ENCODE data around the gene PRKCH.

PRKCH gene

GRCh38 chr14:61573321-61573720 lies 251.9 kb downstream of the PRKCH start:
- H3K9me3 ChIP-seq (ENCODE audit: insufficient read depth, low read length, severe bottlenecking): no peaks in the 10 kb centered on the region
- DNase-seq (no peak), ATAC-seq (ENCODE audit: insufficient read depth, low read depth) (no peak)
- no peaks in the 10 kb centered on the region for H3K79me2 ChIP-seq (ENCODE audit: insufficient read depth, low read length)
- H3K4me3 ChIP-seq (ENCODE audit: low read depth in 1 of 2, low read length in 2 of 2): no peak overlapping the region
- no peak overlapping the region for H3K27ac ChIP-seq (ENCODE audit: low read length)
- H3K4me1 ChIP-seq (ENCODE audit: insufficient read depth, low read length): peaks cover 35% of the 10 kb centered on the region
- H3K27me3 ChIP-seq (ENCODE audit: insufficient read depth, low read length, poor library complexity): peaks cover 41% of the 10 kb centered on the region
- no peaks in the 10 kb centered on the region for H3K36me3 ChIP-seq (ENCODE audit: insufficient read depth, low read length)
- H4K20me1 ChIP-seq (ENCODE audit: insufficient read depth, low read length): peaks cover 10% of the 10 kb centered on the region; the same call in 1 of the 2 replicates
- H3K4me2 ChIP-seq (ENCODE audit: insufficient read depth, low read length): no peak overlapping the region
- H2AFZ ChIP-seq (ENCODE audit: low read depth, low read length): no peak overlapping the region
- TF ChIP-seq EZH2 (IDR thresholded peaks at IDR 0.05; ENCODE audit: borderline replicate concordance, low read depth, low read length, severe bottlenecking): no peak
- TF ChIP-seq, protein P1, sequence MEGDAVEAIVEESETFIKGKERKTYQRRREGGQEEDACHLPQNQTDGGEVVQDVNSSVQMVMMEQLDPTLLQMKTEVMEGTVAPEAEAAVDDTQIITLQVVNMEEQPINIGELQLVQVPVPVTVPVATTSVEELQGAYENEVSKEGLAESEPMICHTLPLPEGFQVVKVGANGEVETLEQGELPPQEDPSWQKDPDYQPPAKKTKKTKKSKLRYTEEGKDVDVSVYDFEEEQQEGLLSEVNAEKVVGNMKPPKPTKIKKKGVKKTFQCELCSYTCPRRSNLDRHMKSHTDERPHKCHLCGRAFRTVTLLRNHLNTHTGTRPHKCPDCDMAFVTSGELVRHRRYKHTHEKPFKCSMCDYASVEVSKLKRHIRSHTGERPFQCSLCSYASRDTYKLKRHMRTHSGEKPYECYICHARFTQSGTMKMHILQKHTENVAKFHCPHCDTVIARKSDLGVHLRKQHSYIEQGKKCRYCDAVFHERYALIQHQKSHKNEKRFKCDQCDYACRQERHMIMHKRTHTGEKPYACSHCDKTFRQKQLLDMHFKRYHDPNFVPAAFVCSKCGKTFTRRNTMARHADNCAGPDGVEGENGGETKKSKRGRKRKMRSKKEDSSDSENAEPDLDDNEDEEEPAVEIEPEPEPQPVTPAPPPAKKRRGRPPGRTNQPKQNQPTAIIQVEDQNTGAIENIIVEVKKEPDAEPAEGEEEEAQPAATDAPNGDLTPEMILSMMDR (IDR thresholded peaks at IDR 0.05; ENCODE audit: borderline replicate concordance, extremely low read depth, low read length, poor library complexity, severe bottlenecking): no peak
- no peak overlapping the region for H3K9ac ChIP-seq (ENCODE audit: low read depth, low read length)

DNA sequence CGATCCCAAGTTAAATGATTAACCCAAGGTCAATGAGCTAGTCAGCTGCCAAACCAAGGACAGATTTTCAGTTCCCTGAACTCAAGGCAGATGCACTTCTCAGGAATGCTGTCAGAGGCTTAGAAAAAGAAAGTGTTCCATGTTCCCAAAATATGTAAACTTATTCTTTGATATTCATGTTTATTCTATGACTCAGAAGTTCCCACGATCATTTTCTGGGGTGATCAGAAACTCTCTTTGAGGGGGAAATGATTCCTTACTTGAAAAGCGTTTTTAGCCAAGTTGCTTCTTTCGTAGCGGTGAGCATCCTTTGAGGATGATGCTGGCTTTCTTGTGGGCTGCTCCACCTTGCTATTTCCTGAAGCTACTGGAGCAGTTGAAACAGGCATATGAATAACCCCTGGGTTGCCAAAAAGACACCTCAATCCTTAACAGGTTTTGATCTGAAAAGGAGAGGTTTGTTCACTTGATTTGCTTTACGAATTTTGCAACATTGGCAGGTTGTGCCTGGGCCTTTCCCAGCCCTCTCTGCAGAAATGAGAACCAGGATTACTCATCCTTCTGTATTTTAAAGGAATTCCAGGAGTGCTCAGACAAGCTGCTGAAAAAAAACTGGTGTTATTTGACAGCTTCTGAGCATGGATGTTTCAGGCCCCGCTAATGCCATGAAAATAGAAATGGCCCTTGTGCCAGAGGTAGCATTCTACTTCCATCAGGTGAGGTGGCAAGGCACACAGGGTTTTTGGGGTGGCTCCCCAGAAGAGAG lies 252.6 kb downstream of the PRKCH start:
- Histone ChIP-seq H3K9me3 (ENCODE audit: insufficient read depth, low read length, severe bottlenecking) (no peaks in the 10 kb centered on the region), H4K20me1 (ENCODE audit: insufficient read depth, low read length) (peaks cover 10% of the 10 kb centered on the region; the same call in 1 of the 2 replicates), H3K4me2 (ENCODE audit: insufficient read depth, low read length) (no peak overlapping the region), H2AFZ (ENCODE audit: low read depth, low read length) (no peak overlapping the region), H3K9ac (ENCODE audit: low read depth, low read length) (no peak overlapping the region), H3K4me3 (ENCODE audit: low read depth in 1 of 2, low read length in 2 of 2) (no peak overlapping the region), H3K36me3 (ENCODE audit: insufficient read depth, low read length) (no peaks in the 10 kb centered on the region), H3K4me1 (ENCODE audit: insufficient read depth, low read length) (peaks cover 35% of the 10 kb centered on the region), H3K79me2 (ENCODE audit: insufficient read depth, low read length) (no peaks in the 10 kb centered on the region), H3K27me3 (ENCODE audit: insufficient read depth, low read length, poor library complexity) (peaks cover 38% of the 10 kb centered on the region), H3K27ac (ENCODE audit: low read length) (no peak overlapping the region)
- TF ChIP-seq, protein P1 (IDR thresholded peaks at IDR 0.05; ENCODE audit: borderline replicate concordance, extremely low read depth, low read length, poor library complexity, severe bottlenecking): no peak
- TF ChIP-seq EZH2 (IDR thresholded peaks at IDR 0.05; ENCODE audit: borderline replicate concordance, low read depth, low read length, severe bottlenecking): no peak
- no peak for DNase-seq
- ATAC-seq (ENCODE audit: insufficient read depth, low read depth): no peak

GRCh38 chr14:61574514-61574807 lies 253.1 kb downstream of the PRKCH start:
- H3K36me3 ChIP-seq (ENCODE audit: insufficient read depth, low read length): no peaks in the 10 kb centered on the region
- no peak overlapping the region for H3K4me3 ChIP-seq (ENCODE audit: low read depth in 1 of 2, low read length in 2 of 2)
- H3K79me2 ChIP-seq (ENCODE audit: insufficient read depth, low read length): no peaks in the 10 kb centered on the region
- no peak for DNase-seq
- peaks cover 35% of the 10 kb centered on the region for H3K4me1 ChIP-seq (ENCODE audit: insufficient read depth, low read length)
- no peaks in the 10 kb centered on the region for H3K9me3 ChIP-seq (ENCODE audit: insufficient read depth, low read length, severe bottlenecking)
- no peak overlapping the region for H2AFZ ChIP-seq (ENCODE audit: low read depth, low read length)
- no peak for ATAC-seq (ENCODE audit: insufficient read depth, low read depth)
- H3K9ac ChIP-seq (ENCODE audit: low read depth, low read length): no peak overlapping the region
- H3K4me2 ChIP-seq (ENCODE audit: insufficient read depth, low read length): no peak overlapping the region
- no peak overlapping the region for H3K27ac ChIP-seq (ENCODE audit: low read length)
- TF ChIP-seq, protein P1 (IDR thresholded peaks at IDR 0.05; ENCODE audit: borderline replicate concordance, extremely low read depth, low read length, poor library complexity, severe bottlenecking): no peak
- no peak for TF ChIP-seq EZH2 (IDR thresholded peaks at IDR 0.05; ENCODE audit: borderline replicate concordance, low read depth, low read length, severe bottlenecking)
- H3K27me3 ChIP-seq (ENCODE audit: insufficient read depth, low read length, poor library complexity): peaks cover 33% of the 10 kb centered on the region
- H4K20me1 ChIP-seq (ENCODE audit: insufficient read depth, low read length): peaks cover 9% of the 10 kb centered on the region; the same call in 1 of the 2 replicates
